HG03558 (cell line): ENCODE data around the gene TEX52.
"Not testable (repeated sequence)": the region's sequence is repeated elsewhere in the genome, so short reads cannot be mapped to it uniquely, and the experiment has no call there.

Experiments used
- ATAC-seq: cut with Tn5 transposase; IDR thresholded peaks from one replicate; pipeline ENCODE4 v1.9.1; 2021; ENCODE audit warnings: moderate number of reproducible peaks; ENCODE audit not compliant: unreplicated experiment; ENCODE audit errors: extremely low read depth

TEX52 gene

GRCh38 chr12:2868986-2869632, 12.3 kb upstream of the TEX52 start:
- ATAC-seq: not testable (repeated sequence)

GRCh38 chr12:2864198-2864597, 7.4 kb upstream of the TEX52 start:
- ATAC-seq: no peak

- ATAC-seq: not testable (repeated sequence)
These were observed 6.6 kb upstream of the TEX52 start for GRCh38 chr12:2863402-2863801.

- no peak for ATAC-seq
These were observed 6.0 kb upstream of the TEX52 start for GRCh38 chr12:2862876-2863275.

- ATAC-seq: no peak
These were observed 3.3 kb upstream of the TEX52 start for GRCh38 chr12:2860170-2860569.

GRCh38 chr12:2858944-2859421, 2.1 kb upstream of the TEX52 start:
- no peak for ATAC-seq

GRCh38 chr12:2858334-2858733, 1.5 kb upstream of the TEX52 start:
- ATAC-seq: no peak

GRCh38 chr12:2857576-2857975, 737 bp upstream of the TEX52 start:
- no peak for ATAC-seq

GRCh38 chr12:2856051-2856450, 788 bp downstream of the TEX52 start:
- no peak for ATAC-seq

GRCh38 chr12:2855546-2855945, 1.3 kb downstream of the TEX52 start:
- ATAC-seq: no peak

GRCh38 chr12:2854669-2855453, 2.0 kb downstream of the TEX52 start:
- ATAC-seq: no peak

- ATAC-seq: no peak
These were observed 3.2 kb downstream of the TEX52 start for GRCh38 chr12:2853626-2854025.

- no peak for ATAC-seq
These were observed 4.9 kb downstream of the TEX52 start for GRCh38 chr12:2851931-2852330.

- no peak for ATAC-seq
These were observed 11.6 kb downstream of the TEX52 start for GRCh38 chr12:2845280-2845679.

- ATAC-seq: no peak
These were observed 12.1 kb downstream of the TEX52 start for GRCh38 chr12:2844786-2845185.

- ATAC-seq: no peak
These were observed 13.9 kb downstream of the TEX52 start for GRCh38 chr12:2842948-2843347.

- ATAC-seq: no peak
These were observed 15.7 kb downstream of the TEX52 start for GRCh38 chr12:2841056-2841650.

- ATAC-seq: no peak
These were observed 20.3 kb downstream of the TEX52 start for GRCh38 chr12:2836574-2836973.

- ATAC-seq: no peak
These were observed 21.0 kb downstream of the TEX52 start for GRCh38 chr12:2835691-2836403.

- no peak for ATAC-seq
These were observed 22.0 kb downstream of the TEX52 start, which contains the start of gene NRIP2 for GRCh38 chr12:2834581-2835491. Gene NRIP2, minus strand, starts transcription at chr12:2835035. Its CDS starts 52 bp downstream, at chr12:2834983.
